ENCODE results near the gene COA6.

Gene COA6

DNA sequence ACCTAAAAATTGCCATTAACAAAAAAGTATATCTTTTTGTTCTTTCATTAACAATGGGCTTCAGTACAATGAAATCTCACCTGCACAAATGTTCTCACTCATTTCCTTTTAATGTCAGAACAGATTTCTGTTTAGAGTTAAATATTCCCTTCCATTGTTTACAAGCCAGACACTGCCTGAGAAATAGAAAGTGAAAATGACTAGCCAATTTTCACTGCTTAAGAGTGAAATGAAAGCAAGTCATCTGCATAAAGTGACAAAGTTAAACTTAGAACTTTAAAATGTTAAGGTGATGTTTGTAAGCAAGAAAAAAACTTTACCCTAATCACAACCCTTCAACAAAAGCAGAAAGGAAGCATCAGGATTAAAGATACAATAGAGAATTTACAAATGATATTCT is 27.5 kb downstream of the COA6 start:
- TF ChIP-seq, protein P1, sequence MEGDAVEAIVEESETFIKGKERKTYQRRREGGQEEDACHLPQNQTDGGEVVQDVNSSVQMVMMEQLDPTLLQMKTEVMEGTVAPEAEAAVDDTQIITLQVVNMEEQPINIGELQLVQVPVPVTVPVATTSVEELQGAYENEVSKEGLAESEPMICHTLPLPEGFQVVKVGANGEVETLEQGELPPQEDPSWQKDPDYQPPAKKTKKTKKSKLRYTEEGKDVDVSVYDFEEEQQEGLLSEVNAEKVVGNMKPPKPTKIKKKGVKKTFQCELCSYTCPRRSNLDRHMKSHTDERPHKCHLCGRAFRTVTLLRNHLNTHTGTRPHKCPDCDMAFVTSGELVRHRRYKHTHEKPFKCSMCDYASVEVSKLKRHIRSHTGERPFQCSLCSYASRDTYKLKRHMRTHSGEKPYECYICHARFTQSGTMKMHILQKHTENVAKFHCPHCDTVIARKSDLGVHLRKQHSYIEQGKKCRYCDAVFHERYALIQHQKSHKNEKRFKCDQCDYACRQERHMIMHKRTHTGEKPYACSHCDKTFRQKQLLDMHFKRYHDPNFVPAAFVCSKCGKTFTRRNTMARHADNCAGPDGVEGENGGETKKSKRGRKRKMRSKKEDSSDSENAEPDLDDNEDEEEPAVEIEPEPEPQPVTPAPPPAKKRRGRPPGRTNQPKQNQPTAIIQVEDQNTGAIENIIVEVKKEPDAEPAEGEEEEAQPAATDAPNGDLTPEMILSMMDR (IDR thresholded peaks at IDR 0.05; ENCODE audit: insufficient read depth, low read length, poor library complexity, severe bottlenecking), result no peak
- no peak for TF ChIP-seq EZH2phosphoT487 (conservative IDR thresholded peaks at IDR 0.05; ENCODE audit: low read length)
- peaks cover 10% of the 10 kb centered on the region for H3K36me3 ChIP-seq (ENCODE audit: low read length)
- no peaks in the 10 kb centered on the region for H3K27me3 ChIP-seq (ENCODE audit: low read length)
- H3K9me2 ChIP-seq (replicated peaks; ENCODE audit: insufficient read depth, low read length), result no peaks in the 10 kb centered on the region
- H3K9ac ChIP-seq (ENCODE audit: low read length), result no peak overlapping the region
- H3K79me2 ChIP-seq (ENCODE audit: insufficient read depth, low read length), result no peaks in the 10 kb centered on the region
- H3F3A ChIP-seq (ENCODE audit: insufficient read depth), result peaks cover 19% of the 10 kb centered on the region
- H3K9me3 ChIP-seq (ENCODE audit: insufficient read depth, low read length), result no peaks in the 10 kb centered on the region
- H3K4me3 ChIP-seq (ENCODE audit: insufficient read depth, low read length, poor library complexity, severe bottlenecking), result no peak overlapping the region
- H3K4me2 ChIP-seq (ENCODE audit: low read depth, low read length, poor library complexity, severe bottlenecking), result no peak overlapping the region
- no peaks in the 10 kb centered on the region for H4K20me1 ChIP-seq (ENCODE audit: low read depth, low read length)
- H2AFZ ChIP-seq (ENCODE audit: low read depth, low read length, severe bottlenecking), result no peak overlapping the region
- H3K27ac ChIP-seq (ENCODE audit: low read depth, low read length), result 0 out of 2 replicates have a peak overlapping the region, but pooled peaks have one; percentile 5

DNA sequence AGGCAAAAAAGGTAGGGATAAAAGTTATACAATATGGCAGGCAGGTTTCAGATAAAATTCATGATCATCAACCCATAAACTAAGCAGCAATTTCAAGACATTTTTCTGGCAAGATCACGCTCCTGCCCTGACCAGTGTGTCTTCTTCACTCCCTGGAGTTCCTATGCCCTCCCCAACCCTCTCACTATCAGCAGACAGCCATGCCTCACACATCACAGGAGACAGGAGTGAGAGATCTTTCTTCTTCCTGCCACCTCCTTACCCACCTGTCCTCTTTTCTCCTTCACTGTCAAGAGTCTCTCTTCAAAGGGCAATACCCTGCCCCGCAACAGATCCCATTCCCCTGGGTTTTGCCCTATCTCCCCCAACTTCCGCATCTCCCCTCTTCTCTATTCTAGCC is 28.4 kb downstream of the COA6 start:
- Histone ChIP-seq H3K9ac (ENCODE audit: low read length) (no peak overlapping the region), H3K4me3 (ENCODE audit: insufficient read depth, low read length, poor library complexity, severe bottlenecking) (no peak overlapping the region), H3K4me2 (ENCODE audit: low read depth, low read length, poor library complexity, severe bottlenecking) (no peak overlapping the region), H3F3A (ENCODE audit: insufficient read depth) (peaks cover 19% of the 10 kb centered on the region), H3K79me2 (ENCODE audit: insufficient read depth, low read length) (no peaks in the 10 kb centered on the region), H3K36me3 (ENCODE audit: low read length) (peaks cover 10% of the 10 kb centered on the region), H3K27ac (ENCODE audit: low read depth, low read length) (no peak overlapping the region), H2AFZ (ENCODE audit: low read depth, low read length, severe bottlenecking) (no peak overlapping the region), H4K20me1 (ENCODE audit: low read depth, low read length) (no peaks in the 10 kb centered on the region), H3K9me3 (ENCODE audit: insufficient read depth, low read length) (no peaks in the 10 kb centered on the region), H3K9me2 (replicated peaks; ENCODE audit: insufficient read depth, low read length) (no peaks in the 10 kb centered on the region), H3K27me3 (ENCODE audit: low read length) (no peaks in the 10 kb centered on the region)
- no peak for TF ChIP-seq EZH2phosphoT487 (conservative IDR thresholded peaks at IDR 0.05; ENCODE audit: low read length)
- TF ChIP-seq, protein P1 (IDR thresholded peaks at IDR 0.05; ENCODE audit: insufficient read depth, low read length, poor library complexity, severe bottlenecking), result no peak

GRCh38 chr1:234402939-234403338 is 29.7 kb downstream of the COA6 start:
- no peak for TF ChIP-seq EZH2phosphoT487 (conservative IDR thresholded peaks at IDR 0.05; ENCODE audit: low read length)
- TF ChIP-seq, protein P1 (IDR thresholded peaks at IDR 0.05; ENCODE audit: insufficient read depth, low read length, poor library complexity, severe bottlenecking), result no peak
- Histone ChIP-seq H3K27me3 (ENCODE audit: low read length) (no peaks in the 10 kb centered on the region), H3K36me3 (ENCODE audit: low read length) (peaks cover 10% of the 10 kb centered on the region), H3K4me2 (ENCODE audit: low read depth, low read length, poor library complexity, severe bottlenecking) (no peak overlapping the region), H3F3A (ENCODE audit: insufficient read depth) (peaks cover 19% of the 10 kb centered on the region), H2AFZ (ENCODE audit: low read depth, low read length, severe bottlenecking) (no peak overlapping the region), H3K9me3 (ENCODE audit: insufficient read depth, low read length) (no peaks in the 10 kb centered on the region), H4K20me1 (ENCODE audit: low read depth, low read length) (no peaks in the 10 kb centered on the region), H3K27ac (ENCODE audit: low read depth, low read length) (no peak overlapping the region), H3K79me2 (ENCODE audit: insufficient read depth, low read length) (no peaks in the 10 kb centered on the region), H3K9ac (ENCODE audit: low read length) (no peak overlapping the region), H3K4me3 (ENCODE audit: insufficient read depth, low read length, poor library complexity, severe bottlenecking) (no peak overlapping the region), H3K9me2 (replicated peaks; ENCODE audit: insufficient read depth, low read length) (no peaks in the 10 kb centered on the region)

All from SU-DHL-6 (cell line).